CD4-positive, CD25-positive, alpha-beta regulatory T cell (primary cell): ENCODE measurements around the gene LSR. TPM values are rescaled to one million over a fixed set of nuclear protein-coding genes. Genes with fewer than 3 reads are reported as not detected.

Experiments used
- ATAC-seq, 2 donors: fragments of 150-1000 bp; cut with Tn5 transposase; one replicate each; pipeline ENCODE4 v1.10.0; 2021; ENCODE audit warnings: low read depth in 2 of 2, moderate number of reproducible peaks in 2 of 2, moderate library complexity in 1 of 2
- DNase-seq, 3 donors: peaks; one replicate each; pipeline versions ENCODE4 v3.0.0 to v3.0.0-alpha.2; 2012 to 2022; ENCODE audit warnings: mixed read lengths in 1 of 3
- H3K27ac ChIP-seq: one replicate; pipeline ENCODE4 v1.7.0; 2013; ENCODE audit warnings: mild to moderate bottlenecking, low read length; ENCODE audit not compliant: insufficient read depth, poor library complexity, severe bottlenecking
- H3K27me3 ChIP-seq: one replicate; pipeline ENCODE4 v1.7.0; 2013; ENCODE audit warnings: low read length; ENCODE audit not compliant: control insufficient read depth, insufficient read depth
- H3K36me3 ChIP-seq: one replicate; pipeline ENCODE4 v1.7.0; 2013; ENCODE audit warnings: mild to moderate bottlenecking, low read length, moderate library complexity; ENCODE audit not compliant: control insufficient read depth, insufficient read depth
- H3K4me1 ChIP-seq: 2 replicates; pipeline ENCODE4 v1.7.0; 2013; ENCODE audit warnings: mild to moderate bottlenecking, low read length; ENCODE audit not compliant: insufficient read depth, control insufficient read depth, poor library complexity, severe bottlenecking
- H3K4me3 ChIP-seq: one replicate; pipeline ENCODE4 v1.7.0; 2013; ENCODE audit warnings: low read depth, mild to moderate bottlenecking, low read length, moderate library complexity
- H3K9me3 ChIP-seq, 2 experiments: 1 replicate in 1 of 2; 2 replicates in 1 of 2; pipeline ENCODE4 v1.7.0; 2013; ENCODE audit warnings: low read length in 2 of 2, mild to moderate bottlenecking in 1 of 2, moderate library complexity in 1 of 2; ENCODE audit not compliant: control insufficient read depth in 2 of 2
- H3K27ac Mint-ChIP-seq, 3 donors: one replicate each; pipeline ENCODE4 v1.8.0; 2020 to 2022; ENCODE audit warnings: mild to moderate bottlenecking in 3 of 3, mixed read lengths in 3 of 3, moderate library complexity in 2 of 3
- H3K27me3 Mint-ChIP-seq: one replicate; pipeline ENCODE4 v1.8.0; 2022; ENCODE audit warnings: mild to moderate bottlenecking, mixed read lengths
- H3K36me3 Mint-ChIP-seq: one replicate; pipeline ENCODE4 v1.8.0; 2020; ENCODE audit warnings: mixed read lengths
- H3K4me1 Mint-ChIP-seq, 4 donors: one replicate each; pipeline ENCODE4 v1.8.0; 2020 to 2022; ENCODE audit warnings: mixed read lengths in 4 of 4, mild to moderate bottlenecking in 1 of 4
- H3K4me3 Mint-ChIP-seq, 4 donors: one replicate each; pipeline ENCODE4 v1.8.0; 2020 to 2022; ENCODE audit warnings: mild to moderate bottlenecking in 4 of 4, mixed read lengths in 4 of 4, moderate library complexity in 3 of 4
- H3K9me3 Mint-ChIP-seq, 7 donors: one replicate each; pipeline ENCODE4 v1.8.0; 2020 to 2022; ENCODE audit warnings: mixed read lengths in 7 of 7, mild to moderate bottlenecking in 3 of 7, moderate library complexity in 2 of 7
- polyA plus RNA-seq, 4 donors: library from polyadenylated mRNA; unstranded; fragments of 300-500 nt; fragmentation: Illumina TruSeq; gene quantifications; one replicate each; pipeline ENCODE4 v1.2.3, GENCODE V29; 2021
- total RNA-seq: library from RNA; stranded (reverse); gene quantifications from one replicate; pipeline ENCODE4 v1.2.3, GENCODE V29; 2022

Gene LSR
- total and polyA plus RNA-seq, 5 donors from 2014 or later: 28.1 to 66.1 (median 49.9) TPM

DNA sequence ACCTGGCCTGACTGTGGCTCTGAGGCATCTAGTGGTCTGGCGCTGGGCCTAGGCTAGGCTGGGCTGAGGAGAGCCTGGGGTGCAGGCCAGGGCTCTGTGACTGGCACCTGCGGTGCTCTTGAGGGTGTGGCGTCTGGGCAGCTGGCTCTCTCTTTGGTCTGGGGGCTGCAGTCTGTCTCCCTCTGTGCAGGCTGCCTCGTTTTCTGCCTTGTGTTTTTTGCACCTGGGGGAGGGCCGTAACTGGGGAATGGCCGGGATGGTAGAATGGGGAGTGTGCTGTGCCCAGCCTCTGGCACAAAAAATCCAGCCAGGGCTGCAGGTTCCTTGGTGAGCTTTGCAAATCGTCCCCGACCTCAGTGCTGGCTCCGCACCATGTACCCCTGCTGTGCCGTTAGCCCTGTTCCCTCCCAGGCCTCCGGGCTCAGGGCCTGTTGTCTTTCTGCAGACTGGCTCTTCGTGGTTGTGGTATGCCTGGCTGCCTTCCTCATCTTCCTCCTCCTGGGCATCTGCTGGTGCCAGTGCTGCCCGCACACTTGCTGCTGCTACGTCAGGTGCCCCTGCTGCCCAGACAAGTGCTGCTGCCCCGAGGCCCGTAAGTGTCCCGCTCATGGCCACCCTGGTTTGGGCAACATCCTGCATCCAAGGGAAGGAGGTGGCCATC is 13.4 kb downstream of the LSR start:
- Mint-ChIP-seq H3K36me3 (peaks cover 22% of the 10 kb centered on the region), H3K4me3 (no peak overlapping the region), H3K9me3 (no peaks in the 10 kb centered on the region), H3K4me1 (peaks cover 0 to 38% (median 21%) of the 10 kb centered on the region in 4 donors), H3K27ac (no peak overlapping the region), H3K27me3 (no peaks in the 10 kb centered on the region)
- Histone ChIP-seq H3K27ac (no peak overlapping the region), H3K4me3 (no peak overlapping the region), H3K9me3 (no peaks in the 10 kb centered on the region), H3K4me1 (peaks cover 18% of the 10 kb centered on the region), H3K36me3 (peaks cover 7% of the 10 kb centered on the region), H3K27me3 (no peaks in the 10 kb centered on the region)
- ATAC-seq (no peak), DNase-seq (no peak)

DNA sequence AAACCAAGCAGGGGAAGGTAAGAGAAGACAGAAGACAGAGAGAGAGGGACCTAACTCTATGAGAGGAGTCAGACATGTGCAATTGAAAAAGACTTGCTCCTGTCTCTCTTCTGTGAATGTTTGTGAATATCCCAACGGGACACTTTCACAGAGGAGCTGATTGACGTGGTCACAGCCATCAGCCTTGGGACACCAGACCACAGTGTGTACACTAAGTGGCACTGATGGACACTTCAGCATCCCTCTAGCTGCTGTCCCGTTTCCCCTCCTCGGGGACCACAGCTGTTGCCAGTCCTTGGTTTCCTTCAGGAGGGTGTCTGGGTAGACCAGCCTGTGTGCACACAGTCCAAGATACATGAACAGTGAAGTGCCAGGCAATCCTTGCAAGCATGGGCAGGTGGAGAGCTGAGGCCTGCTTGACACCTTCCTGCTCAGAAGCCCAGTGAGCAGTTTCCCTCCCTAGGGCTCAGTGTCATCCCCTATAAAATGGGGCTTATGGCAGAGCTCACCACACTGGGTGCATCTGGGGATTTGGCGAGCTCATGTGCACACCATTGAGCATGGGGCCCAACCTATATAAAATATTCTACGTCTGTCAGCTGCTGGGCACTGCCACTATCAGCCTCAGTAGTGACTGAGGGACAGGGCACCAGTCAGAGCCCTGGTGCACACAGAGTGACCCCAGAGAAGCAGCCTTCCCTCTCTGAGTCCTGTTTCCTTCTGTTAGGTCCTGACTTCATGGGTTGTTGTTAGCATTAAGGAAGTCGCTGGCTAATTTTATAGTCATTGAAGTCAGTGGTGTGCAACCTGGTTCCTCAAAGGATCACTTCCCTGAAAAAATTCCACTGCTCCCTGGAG is 15.7 kb downstream of the LSR start:
- H3K4me1 Mint-ChIP-seq: peaks cover 0 to 31% (median 15%) of the 10 kb centered on the region in 4 donors
- H3K27me3 Mint-ChIP-seq: no peaks in the 10 kb centered on the region
- no peaks in the 10 kb centered on the region for H3K9me3 Mint-ChIP-seq
- peak overlapping the region in 2 of 4 donors; percentile 51 to 84 for H3K4me3 Mint-ChIP-seq
- no peak for DNase-seq
- Histone ChIP-seq H3K9me3 (no peaks in the 10 kb centered on the region), H3K36me3 (peaks cover 7% of the 10 kb centered on the region), H3K4me3 (no peak overlapping the region), H3K4me1 (peaks cover 16% of the 10 kb centered on the region), H3K27ac (no peak overlapping the region), H3K27me3 (no peaks in the 10 kb centered on the region)
- H3K27ac Mint-ChIP-seq: peak overlapping the region; percentile 80 to 92 (median 85)
- ATAC-seq: no peak
- peaks cover 18% of the 10 kb centered on the region for H3K36me3 Mint-ChIP-seq

DNA sequence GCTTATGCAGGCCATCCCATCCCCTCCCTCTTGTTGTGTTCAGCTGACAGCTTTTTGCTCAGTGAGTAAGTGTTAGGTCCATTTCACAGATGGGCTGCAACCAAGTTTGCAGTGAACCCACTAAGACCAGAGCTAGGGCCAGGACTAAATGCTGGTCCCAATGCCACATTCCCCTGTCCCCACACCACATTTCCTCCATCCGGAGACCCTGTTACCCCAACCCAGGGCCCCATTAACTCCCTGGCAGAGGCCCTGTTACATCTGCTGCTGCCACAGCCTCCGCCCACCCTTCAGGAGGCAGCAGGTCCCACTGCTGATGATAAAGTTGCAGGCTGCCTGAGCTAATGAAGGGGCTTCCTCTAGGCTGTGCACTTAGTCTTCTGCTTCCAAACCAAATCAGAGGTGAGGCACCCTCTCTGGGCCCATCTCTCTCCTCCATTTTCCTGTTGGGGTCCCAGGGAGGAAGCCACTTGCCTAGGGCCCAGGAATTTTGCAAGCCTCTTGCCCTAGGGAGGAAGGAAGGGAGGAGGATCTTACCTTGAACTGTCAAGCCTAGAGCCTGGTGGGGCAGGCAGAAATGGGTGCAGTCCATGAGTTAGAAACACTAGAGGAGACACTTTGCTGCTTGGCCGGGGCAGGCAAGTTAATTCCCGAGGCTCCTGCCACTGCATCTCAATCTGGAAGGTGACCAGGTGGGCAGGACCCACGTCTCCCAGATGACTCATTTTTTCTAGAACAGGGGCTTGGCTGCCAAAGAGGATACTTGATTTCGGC is 16.5 kb downstream of the LSR start:
- Mint-ChIP-seq H3K36me3 (peaks cover 15% of the 10 kb centered on the region), H3K4me3 (peak overlapping the region; percentile 78 to 90 (median 81)), H3K9me3 (no peaks in the 10 kb centered on the region), H3K27ac (peak overlapping the region; percentile 56 to 80 (median 62)), H3K27me3 (no peaks in the 10 kb centered on the region), H3K4me1 (peaks cover 0 to 32% (median 11%) of the 10 kb centered on the region in 4 donors)
- ATAC-seq: no peak
- H3K4me3 ChIP-seq: no peak overlapping the region
- no peaks in the 10 kb centered on the region for H3K9me3 ChIP-seq
- no peaks in the 10 kb centered on the region for H3K27me3 ChIP-seq
- peaks cover 7% of the 10 kb centered on the region for H3K36me3 ChIP-seq
- DNase-seq: no peak
- no peak overlapping the region for H3K27ac ChIP-seq
- H3K4me1 ChIP-seq: peaks cover 22% of the 10 kb centered on the region

DNA sequence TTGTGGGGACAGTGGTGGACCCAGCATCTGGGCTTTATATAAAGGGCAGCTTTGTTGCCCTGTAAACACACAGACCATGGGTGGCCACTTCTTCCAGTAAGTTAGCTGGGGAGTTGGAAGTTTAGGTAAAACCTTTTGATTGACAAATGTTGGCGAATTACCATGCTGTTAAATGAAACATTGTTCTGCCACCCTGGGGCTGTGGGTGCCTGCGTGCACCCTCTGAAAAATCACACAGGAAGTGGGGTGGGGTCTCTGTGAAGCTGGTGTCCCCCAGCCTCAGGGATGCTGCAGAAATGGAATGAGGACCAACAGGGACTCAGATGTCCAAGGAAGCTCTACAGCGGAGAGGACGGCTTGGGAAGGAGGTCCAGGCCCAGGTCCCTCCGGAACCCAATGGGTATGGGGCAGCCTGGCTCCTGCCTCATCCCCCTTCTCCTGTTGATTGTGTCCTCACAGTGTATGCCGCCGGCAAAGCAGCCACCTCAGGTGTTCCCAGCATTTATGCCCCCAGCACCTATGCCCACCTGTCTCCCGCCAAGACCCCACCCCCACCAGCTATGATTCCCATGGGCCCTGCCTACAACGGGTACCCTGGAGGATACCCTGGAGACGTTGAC is 17.2 kb downstream of the LSR start:
- Mint-ChIP-seq H3K27ac (peak overlapping the region; percentile 80 to 91 (median 91)), H3K9me3 (no peaks in the 10 kb centered on the region), H3K4me3 (peak overlapping the region; percentile 78 to 90 (median 81)), H3K36me3 (peaks cover 20% of the 10 kb centered on the region), H3K27me3 (no peaks in the 10 kb centered on the region), H3K4me1 (peaks cover 0 to 36% (median 12%) of the 10 kb centered on the region in 4 donors)
- DNase-seq: no peak
- Histone ChIP-seq H3K27ac (no peak overlapping the region), H3K4me3 (no peak overlapping the region), H3K9me3 (no peaks in the 10 kb centered on the region), H3K27me3 (no peaks in the 10 kb centered on the region), H3K4me1 (peaks cover 22% of the 10 kb centered on the region), H3K36me3 (peaks cover 14% of the 10 kb centered on the region)
- ATAC-seq: no peak

DNA sequence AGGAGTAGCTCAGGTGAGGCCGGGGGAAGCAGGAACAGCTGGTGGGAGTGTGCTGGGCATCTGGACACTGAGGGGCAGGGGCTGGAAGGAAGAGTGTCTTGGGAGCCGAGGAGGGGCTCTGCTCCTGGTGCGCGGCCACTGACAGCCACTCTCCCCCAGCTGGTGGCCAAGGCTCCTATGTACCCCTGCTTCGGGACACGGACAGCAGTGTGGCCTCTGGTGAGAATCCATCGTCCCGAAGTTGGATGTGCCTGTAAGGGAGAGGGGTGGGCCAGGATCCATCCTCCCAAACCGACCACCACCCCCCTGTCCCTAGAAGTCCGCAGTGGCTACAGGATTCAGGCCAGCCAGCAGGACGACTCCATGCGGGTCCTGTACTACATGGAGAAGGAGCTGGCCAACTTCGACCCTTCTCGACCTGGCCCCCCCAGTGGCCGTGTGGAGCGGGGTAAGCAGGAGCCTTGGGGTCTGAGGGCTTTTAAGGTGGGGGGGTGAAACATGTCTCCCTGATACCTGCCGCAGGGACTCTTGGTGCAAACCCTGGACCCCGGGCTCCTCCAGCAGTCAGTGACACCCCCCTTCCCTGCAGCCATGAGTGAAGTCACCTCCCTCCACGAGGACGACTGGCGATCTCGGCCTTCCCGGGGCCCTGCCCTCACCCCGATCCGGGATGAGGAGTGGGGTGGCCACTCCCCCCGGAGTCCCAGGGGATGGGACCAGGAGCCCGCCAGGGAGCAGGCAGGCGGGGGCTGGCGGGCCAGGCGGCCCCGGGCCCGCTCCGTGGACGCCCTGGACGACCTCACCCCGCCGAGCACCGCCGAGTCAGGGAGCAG is 17.9 kb downstream of the LSR start:
- H3K4me1 ChIP-seq: peaks cover 22% of the 10 kb centered on the region
- Mint-ChIP-seq H3K27ac (peak overlapping the region; percentile 91 to 92 (median 91)), H3K4me3 (peak overlapping the region; percentile 90 to 96 (median 93)), H3K27me3 (no peaks in the 10 kb centered on the region), H3K9me3 (no peaks in the 10 kb centered on the region), H3K36me3 (peaks cover 25% of the 10 kb centered on the region), H3K4me1 (peaks cover 0 to 40% (median 11%) of the 10 kb centered on the region in 4 donors)
- H3K27ac ChIP-seq: peak overlapping the region; percentile 79
- no peak for ATAC-seq
- no peak for DNase-seq
- no peaks in the 10 kb centered on the region for H3K27me3 ChIP-seq
- H3K4me3 ChIP-seq: peak overlapping the region; percentile 79
- H3K36me3 ChIP-seq: peaks cover 21% of the 10 kb centered on the region
- no peaks in the 10 kb centered on the region for H3K9me3 ChIP-seq

DNA sequence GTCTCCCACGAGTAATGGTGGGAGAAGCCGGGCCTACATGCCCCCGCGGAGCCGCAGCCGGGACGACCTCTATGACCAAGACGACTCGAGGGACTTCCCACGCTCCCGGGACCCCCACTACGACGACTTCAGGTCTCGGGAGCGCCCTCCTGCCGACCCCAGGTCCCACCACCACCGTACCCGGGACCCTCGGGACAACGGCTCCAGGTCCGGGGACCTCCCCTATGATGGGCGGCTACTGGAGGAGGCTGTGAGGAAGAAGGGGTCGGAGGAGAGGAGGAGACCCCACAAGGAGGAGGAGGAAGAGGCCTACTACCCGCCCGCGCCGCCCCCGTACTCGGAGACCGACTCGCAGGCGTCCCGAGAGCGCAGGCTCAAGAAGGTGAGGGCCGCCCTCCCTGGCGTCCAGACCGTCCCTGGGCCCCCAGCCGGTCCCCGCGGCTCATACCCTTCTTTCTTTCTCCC is 18.6 kb downstream of the LSR start:
- Mint-ChIP-seq H3K27me3 (no peaks in the 10 kb centered on the region), H3K4me3 (peak overlapping the region; percentile 90 to 96 (median 93)), H3K27ac (peak overlapping the region; percentile 86 to 99 (median 92)), H3K36me3 (peaks cover 30% of the 10 kb centered on the region), H3K4me1 (peaks cover 0 to 46% (median 13%) of the 10 kb centered on the region in 4 donors), H3K9me3 (no peaks in the 10 kb centered on the region)
- ATAC-seq (peak; percentile 3), DNase-seq (peak in 2 of 3 donors; percentile 18 to 24)
- Histone ChIP-seq H3K27ac (peak overlapping the region; percentile 79), H3K9me3 (no peaks in the 10 kb centered on the region), H3K4me3 (peak overlapping the region; percentile 79), H3K36me3 (peaks cover 27% of the 10 kb centered on the region), H3K27me3 (no peaks in the 10 kb centered on the region), H3K4me1 (peaks cover 22% of the 10 kb centered on the region)
